Fibroblast of mammary gland (primary cell): ENCODE results near the gene CDH4.

Source experiments
- DNase-seq: peaks from one replicate; pipeline ENCODE4 v3.0.0-alpha.2; 2010; ENCODE audit warnings: low read depth
- H3K4me3 ChIP-seq: 2 replicates; pipeline ENCODE4 v1.5.1; 2011; ENCODE audit warnings: low read depth, mild to moderate bottlenecking, low read length, moderate library complexity; ENCODE audit not compliant: control insufficient read depth
- TF ChIP-seq, protein P1 (sequence below): conservative IDR thresholded peaks from 2 replicates; pipeline ENCODE4 v1.5.1; 2011; ENCODE audit warnings: low read depth, low read length, inconsistent platforms; ENCODE audit not compliant: control insufficient read depth, insufficient read depth

CDH4 gene

DNA sequence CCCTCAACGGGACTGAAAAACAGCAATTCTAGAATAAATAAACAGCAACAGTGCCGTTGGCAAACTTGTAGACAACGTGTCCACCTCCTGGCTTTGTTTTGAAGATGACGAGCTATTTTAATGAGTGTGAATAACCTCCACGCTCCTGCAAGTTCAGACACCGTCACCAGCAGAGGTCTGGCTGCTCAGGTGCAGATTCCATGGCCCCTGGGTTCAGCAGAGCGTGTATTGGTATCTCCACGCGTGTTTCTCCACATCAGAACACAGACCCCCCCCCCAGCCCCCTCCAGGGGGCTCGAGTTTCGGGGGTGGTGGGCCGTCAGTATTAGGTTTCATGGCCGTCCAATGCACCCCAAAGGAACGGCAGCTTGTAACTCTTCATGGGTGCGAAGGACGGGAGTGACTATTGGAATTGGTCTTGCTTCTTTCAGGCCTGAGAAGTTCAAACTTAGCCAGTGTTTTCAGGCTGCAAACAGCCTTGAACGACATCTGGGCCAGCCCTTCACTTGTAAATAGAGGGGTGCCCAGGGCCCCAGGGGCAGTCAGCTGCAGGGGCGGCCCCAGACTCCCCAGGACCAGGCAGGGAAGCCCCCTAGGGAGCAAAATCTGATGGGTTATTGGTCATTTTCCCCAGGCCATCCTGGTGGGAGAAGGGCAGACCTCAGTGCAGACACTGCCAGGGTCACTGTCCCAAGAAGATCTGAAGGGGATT lies 505.1 kb downstream of the CDH4 start:
- no peak for DNase-seq
- H3K4me3 ChIP-seq, result no peak overlapping the region
- TF ChIP-seq, protein P1, sequence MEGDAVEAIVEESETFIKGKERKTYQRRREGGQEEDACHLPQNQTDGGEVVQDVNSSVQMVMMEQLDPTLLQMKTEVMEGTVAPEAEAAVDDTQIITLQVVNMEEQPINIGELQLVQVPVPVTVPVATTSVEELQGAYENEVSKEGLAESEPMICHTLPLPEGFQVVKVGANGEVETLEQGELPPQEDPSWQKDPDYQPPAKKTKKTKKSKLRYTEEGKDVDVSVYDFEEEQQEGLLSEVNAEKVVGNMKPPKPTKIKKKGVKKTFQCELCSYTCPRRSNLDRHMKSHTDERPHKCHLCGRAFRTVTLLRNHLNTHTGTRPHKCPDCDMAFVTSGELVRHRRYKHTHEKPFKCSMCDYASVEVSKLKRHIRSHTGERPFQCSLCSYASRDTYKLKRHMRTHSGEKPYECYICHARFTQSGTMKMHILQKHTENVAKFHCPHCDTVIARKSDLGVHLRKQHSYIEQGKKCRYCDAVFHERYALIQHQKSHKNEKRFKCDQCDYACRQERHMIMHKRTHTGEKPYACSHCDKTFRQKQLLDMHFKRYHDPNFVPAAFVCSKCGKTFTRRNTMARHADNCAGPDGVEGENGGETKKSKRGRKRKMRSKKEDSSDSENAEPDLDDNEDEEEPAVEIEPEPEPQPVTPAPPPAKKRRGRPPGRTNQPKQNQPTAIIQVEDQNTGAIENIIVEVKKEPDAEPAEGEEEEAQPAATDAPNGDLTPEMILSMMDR, result no peak

DNA sequence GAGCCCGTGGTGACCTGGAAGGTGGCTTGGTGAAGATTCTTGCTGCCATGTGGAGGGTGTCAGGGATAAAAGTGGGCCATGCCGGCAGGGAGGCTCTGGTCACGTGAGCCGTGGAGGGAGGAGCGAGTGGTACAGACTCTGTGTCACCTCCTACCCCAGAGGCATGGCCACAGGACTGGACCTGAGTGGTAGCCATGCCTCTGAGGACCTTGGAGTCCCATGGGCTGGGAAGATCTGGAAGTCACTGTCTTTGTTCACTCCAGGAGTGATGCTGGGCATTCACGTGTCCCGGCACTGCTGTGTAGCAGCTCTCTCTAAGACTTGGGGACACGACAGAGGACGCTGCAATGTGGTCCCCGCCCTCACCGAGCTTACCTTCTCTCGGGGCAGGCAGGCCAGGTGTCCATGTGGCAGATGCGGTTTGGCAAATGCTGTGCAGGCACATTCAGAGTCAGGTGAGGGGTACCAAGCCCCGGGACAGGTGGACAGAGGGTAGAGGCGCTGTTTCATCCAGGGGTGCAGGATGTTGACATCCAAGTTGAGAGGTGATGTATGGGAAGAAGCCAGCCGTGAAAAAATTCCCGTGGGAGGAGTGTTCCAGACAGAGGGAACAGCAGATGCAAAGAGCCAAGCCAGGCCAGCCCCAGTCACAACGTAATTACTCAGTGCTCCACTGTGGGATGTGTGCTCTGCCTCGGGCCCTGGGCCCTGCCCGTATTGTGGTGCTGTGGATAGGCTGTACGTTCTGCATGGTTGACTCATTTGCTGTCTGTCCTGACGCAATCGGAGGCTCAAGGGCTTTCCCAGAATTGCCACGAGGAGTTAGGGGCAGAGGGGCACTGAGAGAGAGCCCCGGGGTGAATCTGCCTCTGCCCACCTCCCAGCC lies 505.9 kb downstream of the CDH4 start:
- TF ChIP-seq, protein P1, result no peak
- H3K4me3 ChIP-seq, result no peak overlapping the region
- DNase-seq, result peak; percentile 58

DNA sequence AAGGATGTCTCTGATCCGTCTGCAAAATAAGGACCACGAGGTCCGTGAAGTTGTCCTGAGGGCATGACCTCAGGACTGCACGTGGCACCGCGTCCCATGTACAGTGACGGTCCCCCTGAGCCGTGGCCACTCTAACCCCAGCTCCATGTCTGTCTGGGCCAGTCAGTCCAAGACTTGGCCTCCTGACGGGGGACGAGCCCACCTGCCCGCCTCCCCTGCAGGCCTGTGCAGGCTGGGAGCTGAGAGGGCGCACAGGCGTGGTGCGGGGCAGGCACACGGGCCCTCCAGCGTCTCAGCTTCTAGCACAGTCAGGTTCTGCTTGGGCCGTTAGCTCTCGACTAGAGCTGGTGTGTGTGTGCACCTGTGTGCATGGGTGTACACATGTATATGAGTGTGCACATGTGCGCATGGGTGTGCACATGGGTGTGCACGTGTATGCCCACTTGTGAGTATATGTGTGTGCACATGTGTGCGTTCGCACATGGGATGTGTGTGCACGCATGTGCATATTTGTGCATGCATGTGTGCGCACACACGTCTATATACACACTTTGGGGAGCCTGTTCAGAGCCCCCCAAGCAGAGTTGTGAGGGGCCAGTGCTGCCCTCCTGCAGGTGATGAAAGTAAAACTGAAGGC lies 506.6 kb downstream of the CDH4 start:
- TF ChIP-seq, protein P1, result no peak
- no peak overlapping the region for H3K4me3 ChIP-seq
- no peak for DNase-seq

DNA sequence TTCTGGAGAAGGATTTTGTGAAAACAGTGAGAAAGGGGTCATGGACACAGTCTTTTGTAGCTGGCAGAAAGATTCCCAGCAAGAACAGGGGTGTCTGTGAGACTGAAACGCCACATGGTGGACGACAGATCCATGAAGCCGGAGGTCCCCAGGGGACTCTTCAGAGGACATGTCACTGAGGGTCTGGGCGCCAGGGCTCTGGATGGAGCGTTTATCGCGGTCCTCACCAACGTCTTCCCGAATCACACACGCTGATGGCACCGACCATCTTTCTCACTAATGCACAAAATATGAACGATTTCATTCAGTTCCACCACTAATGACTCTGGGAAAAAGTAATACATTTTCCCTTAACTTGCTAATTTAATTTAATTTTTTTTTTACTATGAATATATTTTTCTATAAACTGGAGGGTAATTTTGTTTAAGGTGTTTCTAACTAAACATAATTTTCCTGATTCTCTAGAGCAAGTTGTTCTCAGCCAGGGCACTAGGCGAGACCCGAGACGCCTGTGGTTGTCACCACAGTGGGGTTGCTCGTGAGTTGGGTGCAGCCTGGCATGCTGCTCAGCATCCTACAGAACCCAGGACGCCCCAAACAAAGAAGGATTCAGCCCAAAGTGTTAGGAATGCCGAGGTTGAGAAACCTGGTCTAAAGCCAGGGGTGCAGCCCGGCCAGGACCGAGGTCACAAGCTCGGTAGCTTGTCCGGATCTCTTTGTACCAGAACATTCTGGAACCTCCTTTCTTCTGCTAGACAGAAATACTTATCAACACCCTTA lies 507.4 kb downstream of the CDH4 start:
- DNase-seq, result no peak
- TF ChIP-seq, protein P1, result no peak
- H3K4me3 ChIP-seq, result no peak overlapping the region

DNA sequence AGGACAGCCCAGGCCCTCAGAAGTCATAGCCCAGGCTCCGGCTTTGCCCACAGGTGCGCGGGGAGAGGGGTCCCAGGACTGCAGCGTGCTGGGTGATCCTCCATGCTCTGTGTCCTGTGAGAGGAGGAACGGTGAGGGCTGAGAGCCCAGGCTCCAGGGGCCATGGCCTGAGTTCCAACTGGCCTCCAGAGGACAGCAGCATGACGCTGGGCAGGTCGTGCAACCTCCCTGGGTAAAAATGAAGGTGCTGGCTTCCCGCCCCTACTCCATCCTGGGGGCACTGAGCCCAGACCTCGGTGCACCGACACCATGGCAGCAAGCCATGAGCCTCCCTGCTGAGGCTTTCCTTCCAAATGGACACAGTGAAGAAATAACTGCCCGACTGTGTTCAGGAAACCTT lies 508.3 kb downstream of the CDH4 start:
- H3K4me3 ChIP-seq, result no peak overlapping the region
- TF ChIP-seq, protein P1, result no peak
- DNase-seq, result no peak

DNA sequence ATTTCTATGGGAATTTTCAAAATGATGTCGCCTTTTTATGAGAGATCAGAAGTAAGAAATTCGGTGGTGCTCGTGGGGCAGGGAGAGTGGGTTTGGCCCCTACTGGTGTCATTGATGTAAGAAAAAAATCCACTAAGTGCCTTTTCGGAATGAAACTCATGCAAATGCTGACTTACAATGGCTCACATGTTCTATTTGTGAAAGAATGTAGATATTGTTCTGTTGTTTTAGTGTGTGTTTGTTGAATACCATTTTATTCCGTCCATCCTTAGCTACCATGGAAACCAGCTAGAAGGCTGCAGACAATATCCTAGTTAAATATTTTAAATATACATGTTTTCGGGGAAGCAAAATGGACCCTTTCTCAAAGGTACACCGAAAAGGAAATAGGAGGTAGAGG lies 508.7 kb downstream of the CDH4 start:
- H3K4me3 ChIP-seq, result no peak overlapping the region
- TF ChIP-seq, protein P1, result no peak
- DNase-seq, result no peak
